HG02852 (cell line): ENCODE measurements around the gene CCDC171.
"Not testable (repeated sequence)": the region's sequence is repeated elsewhere in the genome, so short reads cannot be mapped to it uniquely, and the experiment has no call there.

Source experiments
- ATAC-seq: cut with Tn5 transposase; IDR thresholded peaks from one replicate; pipeline ENCODE4 v1.9.1; 2021; ENCODE audit warnings: mild to moderate bottlenecking, moderate library complexity; ENCODE audit not compliant: unreplicated experiment

The CCDC171 gene

GRCh38 chr9:15549611-15550010 is 3.2 kb upstream of the CCDC171 start:
- ATAC-seq, result no peak

- peak; percentile 31 for ATAC-seq
Observed at GRCh38 chr9:15553528-15553898, 670 bp downstream of the CCDC171 start.

GRCh38 chr9:15570769-15571168 is 17.9 kb downstream of the CCDC171 start:
- no peak for ATAC-seq

GRCh38 chr9:15572200-15572770 is 19.4 kb downstream of the CCDC171 start:
- ATAC-seq, result no peak

- ATAC-seq, result no peak
Observed at GRCh38 chr9:15576350-15577050, 23.7 kb downstream of the CCDC171 start.

- no peak for ATAC-seq
Observed at GRCh38 chr9:15578714-15579113, 25.9 kb downstream of the CCDC171 start.

GRCh38 chr9:15584379-15584778 is 31.5 kb downstream of the CCDC171 start:
- ATAC-seq, result no peak

- no peak for ATAC-seq
Observed at GRCh38 chr9:15592317-15592716, 39.5 kb downstream of the CCDC171 start.

GRCh38 chr9:15592940-15593339 is 40.1 kb downstream of the CCDC171 start:
- ATAC-seq, result not testable (repeated sequence)

- not testable (repeated sequence) for ATAC-seq
Observed at GRCh38 chr9:15600666-15601330, 48.0 kb downstream of the CCDC171 start.

- ATAC-seq, result no peak
Observed at GRCh38 chr9:15606643-15607472, 54.0 kb downstream of the CCDC171 start.

- ATAC-seq, result peak; percentile 57
Observed at GRCh38 chr9:15612962-15613361, 60.1 kb downstream of the CCDC171 start.

- no peak for ATAC-seq
Observed at GRCh38 chr9:15617782-15618181, 64.9 kb downstream of the CCDC171 start.

- ATAC-seq, result no peak
Observed at GRCh38 chr9:15618540-15619331, 65.9 kb downstream of the CCDC171 start.

- ATAC-seq, result no peak
Observed at GRCh38 chr9:15622318-15622971, 69.6 kb downstream of the CCDC171 start.

GRCh38 chr9:15635752-15636151 is 82.9 kb downstream of the CCDC171 start:
- no peak for ATAC-seq

GRCh38 chr9:15640121-15640520 is 87.3 kb downstream of the CCDC171 start:
- ATAC-seq, result no peak

- no peak for ATAC-seq
Observed at GRCh38 chr9:15641291-15641690, 88.4 kb downstream of the CCDC171 start.

GRCh38 chr9:15642369-15642962 is 89.6 kb downstream of the CCDC171 start:
- no peak for ATAC-seq

- no peak for ATAC-seq
Observed at GRCh38 chr9:15670246-15670645, 117.4 kb downstream of the CCDC171 start.
